Measurements from ENCODE around the gene DEPP1. TPM values are rescaled to one million over a fixed set of nuclear protein-coding genes. Genes with fewer than 3 reads are reported as not detected.

The DEPP1 gene
- total and polyA plus RNA-seq, 2 donors (not counting 1 experiment from before 2014, with no cell fraction given), result not detected

- 82% methylated on average over 8 of the region's 9 CpGs for WGBS (ENCODE audit: insufficient coverage)
- H3K4me2 ChIP-seq (replicated peaks; ENCODE audit: low read depth, low read length, poor library complexity, severe bottlenecking), result no peak overlapping the region
- no peaks in the 10 kb centered on the region for H3K36me3 ChIP-seq (replicated peaks in 1 of 2; ENCODE audit: control extremely low read depth in 1 of 2, control insufficient read depth in 1 of 2, extremely low read depth in 1 of 2, insufficient read depth in 2 of 2, low read length in 1 of 2)
Observed at GRCh38 chr10:44935201-44935965, 43.2 kb downstream of the DEPP1 start.

More at GRCh38 chr10:44935201-44935965, 43.2 kb downstream of the DEPP1 start:
- H3K27ac Mint-ChIP-seq, result no peak overlapping the region
- Histone ChIP-seq H3K4me1 (ENCODE audit: control insufficient read depth in 2 of 2, insufficient read depth in 2 of 2, low read length in 2 of 2) (peaks cover 0 to 8% of the 10 kb centered on the region in 2 donors), H3K9me3 (ENCODE audit: control extremely low read depth in 1 of 3, control insufficient read depth in 2 of 3, insufficient read depth in 1 of 3, low read length in 2 of 3) (no peaks in the 10 kb centered on the region), H3K27me3 (replicated peaks in 1 of 4; ENCODE audit: control extremely low read depth in 1 of 4, control insufficient read depth in 3 of 4, insufficient read depth in 4 of 4, low read length in 3 of 4) (no peaks in the 10 kb centered on the region), H4K20me1 (ENCODE audit: control insufficient read depth, insufficient read depth, low read length, poor library complexity, severe bottlenecking) (no peaks in the 10 kb centered on the region), H3K27ac (ENCODE audit: low read length in 2 of 2) (no peak overlapping the region), H2AFZ (ENCODE audit: insufficient read depth, low read depth, low read length, poor library complexity, severe bottlenecking) (no peak overlapping the region), H3K9ac (ENCODE audit: low read length) (no peak overlapping the region), H3K4me3 (ENCODE audit: control extremely low read depth in 1 of 5, extremely low read depth in 1 of 5, insufficient read depth in 1 of 5, low read depth in 2 of 5, low read length in 4 of 5) (no peak overlapping the region), H3K79me2 (ENCODE audit: control insufficient read depth, insufficient read depth, low read length) (no peaks in the 10 kb centered on the region)
- POLR2A ChIA-PET, result no interaction called here
- no peak for DNase-seq
- no peak for ATAC-seq (ENCODE audit: low read depth)
- no peak overlapping the region for H3K4me3 Mint-ChIP-seq
- no peaks in the 10 kb centered on the region for H3K4me1 Mint-ChIP-seq
- H3K9me3 Mint-ChIP-seq (ENCODE audit: insufficient read depth), result peaks cover 5% of the 10 kb centered on the region
- no peaks in the 10 kb centered on the region for H3K27me3 Mint-ChIP-seq
- TF ChIP-seq, protein P1, sequence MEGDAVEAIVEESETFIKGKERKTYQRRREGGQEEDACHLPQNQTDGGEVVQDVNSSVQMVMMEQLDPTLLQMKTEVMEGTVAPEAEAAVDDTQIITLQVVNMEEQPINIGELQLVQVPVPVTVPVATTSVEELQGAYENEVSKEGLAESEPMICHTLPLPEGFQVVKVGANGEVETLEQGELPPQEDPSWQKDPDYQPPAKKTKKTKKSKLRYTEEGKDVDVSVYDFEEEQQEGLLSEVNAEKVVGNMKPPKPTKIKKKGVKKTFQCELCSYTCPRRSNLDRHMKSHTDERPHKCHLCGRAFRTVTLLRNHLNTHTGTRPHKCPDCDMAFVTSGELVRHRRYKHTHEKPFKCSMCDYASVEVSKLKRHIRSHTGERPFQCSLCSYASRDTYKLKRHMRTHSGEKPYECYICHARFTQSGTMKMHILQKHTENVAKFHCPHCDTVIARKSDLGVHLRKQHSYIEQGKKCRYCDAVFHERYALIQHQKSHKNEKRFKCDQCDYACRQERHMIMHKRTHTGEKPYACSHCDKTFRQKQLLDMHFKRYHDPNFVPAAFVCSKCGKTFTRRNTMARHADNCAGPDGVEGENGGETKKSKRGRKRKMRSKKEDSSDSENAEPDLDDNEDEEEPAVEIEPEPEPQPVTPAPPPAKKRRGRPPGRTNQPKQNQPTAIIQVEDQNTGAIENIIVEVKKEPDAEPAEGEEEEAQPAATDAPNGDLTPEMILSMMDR (IDR thresholded peaks at IDR 0.05), result no peak
- no peak for TF ChIP-seq EZH2 (IDR thresholded peaks at IDR 0.05; ENCODE audit: borderline replicate concordance, insufficient read depth, low read depth, low read length, poor library complexity, severe bottlenecking)
- intact Hi-C loops (cut with micrococcal nuclease), result no loop called here
- CTCF ChIA-PET, result interaction anchor here (1.2 to 6.4 kb wide), 5 partner anchors 11 to 44 kb away, joined by 3 to 93 read pairs (median 5); partner anchors contain the start of gene DEPP1
